Progenitor cell of endocrine pancreas (in vitro differentiated cells): ENCODE data around the gene DES. TPM values are rescaled to one million over a fixed set of nuclear protein-coding genes. Genes with fewer than 3 reads are reported as not detected.

Experiments
- DNase-seq: peaks from one replicate; pipeline ENCODE4 v3.0.0; 2021; ENCODE audit warnings: low spot score; ENCODE audit not compliant: unreplicated experiment
- H3K27ac Mint-ChIP-seq: 2 replicates; pipeline ENCODE4 v1.8.0; 2021; ENCODE audit warnings: mild to moderate bottlenecking, moderate library complexity, mixed read lengths
- H3K27me3 Mint-ChIP-seq: 2 replicates; pipeline ENCODE4 v1.8.0; 2021; ENCODE audit warnings: mixed read lengths
- H3K36me3 Mint-ChIP-seq: 2 replicates; pipeline ENCODE4 v1.8.0; 2022; ENCODE audit warnings: mixed read lengths; ENCODE audit not compliant: insufficient read depth
- H3K4me1 Mint-ChIP-seq: 2 replicates; pipeline ENCODE4 v1.8.0; 2021; ENCODE audit warnings: low read depth, mixed read lengths
- H3K4me3 Mint-ChIP-seq: 2 replicates; pipeline ENCODE4 v1.8.0; 2021; ENCODE audit warnings: low read depth, mild to moderate bottlenecking, moderate library complexity, mixed read lengths
- H3K9me3 Mint-ChIP-seq: 2 replicates; pipeline ENCODE4 v1.8.0; 2021; ENCODE audit warnings: low read depth, mixed read lengths
- total RNA-seq: library from RNA; stranded (reverse); gene quantifications from 2 replicates; pipeline ENCODE4 v1.2.1, GENCODE V29; 2021
- TF ChIP-seq, protein P1 (sequence below): fragments of 200-600 bp; sonication (generic); IDR thresholded peaks from one replicate; pipeline ENCODE4 v1.5.0; 2021; ENCODE audit warnings: antibody characterized with exemption, mild to moderate bottlenecking; ENCODE audit not compliant: unreplicated experiment

Gene DES
- total RNA-seq, 1 donor from 2014 or later = not detected

DNA sequence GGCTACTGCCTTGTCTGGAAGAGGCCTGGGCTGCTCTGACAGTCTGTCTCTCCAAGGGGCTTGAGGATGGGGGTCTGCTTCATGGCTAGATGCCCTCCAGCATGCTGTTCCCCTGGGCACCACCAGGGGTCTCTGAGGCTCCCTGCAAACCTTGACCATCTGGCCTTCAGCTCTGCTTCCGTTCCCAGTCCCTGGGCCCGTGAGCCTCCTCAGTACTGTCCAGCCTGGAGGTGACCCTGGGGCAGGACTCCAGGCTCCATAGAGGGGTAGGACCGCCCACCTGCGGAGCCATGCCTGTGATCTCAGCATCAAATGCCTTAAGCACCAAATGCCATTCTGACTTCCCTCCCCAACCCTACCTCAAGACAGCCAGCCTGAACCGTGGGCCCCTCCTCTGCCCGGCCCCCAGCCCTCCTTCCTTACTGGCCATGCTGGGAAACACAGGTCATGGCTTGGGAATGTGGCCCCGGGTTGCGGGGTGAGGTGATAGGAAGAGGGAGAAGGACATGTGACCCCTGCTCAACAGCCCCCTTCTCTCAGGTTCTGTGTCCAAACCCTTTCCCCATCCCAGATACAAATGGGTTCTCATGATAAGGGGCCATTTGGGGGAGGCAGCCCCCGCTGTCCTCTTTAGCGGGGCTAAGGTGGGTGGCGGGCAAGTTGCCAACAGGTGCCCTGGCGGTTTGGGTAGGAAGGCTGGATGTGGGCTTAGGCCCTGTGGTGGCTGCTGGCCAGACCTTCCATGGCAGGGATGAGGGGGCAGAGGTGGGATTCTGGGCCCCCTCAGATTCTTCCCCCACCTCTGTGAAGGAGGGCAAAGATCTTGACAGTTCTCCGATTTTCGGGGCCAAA is 41.5 kb downstream of the DES start:
- peak; percentile 63 for DNase-seq
- TF ChIP-seq, protein P1, sequence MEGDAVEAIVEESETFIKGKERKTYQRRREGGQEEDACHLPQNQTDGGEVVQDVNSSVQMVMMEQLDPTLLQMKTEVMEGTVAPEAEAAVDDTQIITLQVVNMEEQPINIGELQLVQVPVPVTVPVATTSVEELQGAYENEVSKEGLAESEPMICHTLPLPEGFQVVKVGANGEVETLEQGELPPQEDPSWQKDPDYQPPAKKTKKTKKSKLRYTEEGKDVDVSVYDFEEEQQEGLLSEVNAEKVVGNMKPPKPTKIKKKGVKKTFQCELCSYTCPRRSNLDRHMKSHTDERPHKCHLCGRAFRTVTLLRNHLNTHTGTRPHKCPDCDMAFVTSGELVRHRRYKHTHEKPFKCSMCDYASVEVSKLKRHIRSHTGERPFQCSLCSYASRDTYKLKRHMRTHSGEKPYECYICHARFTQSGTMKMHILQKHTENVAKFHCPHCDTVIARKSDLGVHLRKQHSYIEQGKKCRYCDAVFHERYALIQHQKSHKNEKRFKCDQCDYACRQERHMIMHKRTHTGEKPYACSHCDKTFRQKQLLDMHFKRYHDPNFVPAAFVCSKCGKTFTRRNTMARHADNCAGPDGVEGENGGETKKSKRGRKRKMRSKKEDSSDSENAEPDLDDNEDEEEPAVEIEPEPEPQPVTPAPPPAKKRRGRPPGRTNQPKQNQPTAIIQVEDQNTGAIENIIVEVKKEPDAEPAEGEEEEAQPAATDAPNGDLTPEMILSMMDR = peak; percentile 88
- Mint-ChIP-seq H3K27ac (no peak overlapping the region), H3K4me3 (no peak overlapping the region), H3K27me3 (peaks cover 10% of the 10 kb centered on the region), H3K4me1 (peaks cover 4% of the 10 kb centered on the region), H3K9me3 (no peaks in the 10 kb centered on the region), H3K36me3 (no peaks in the 10 kb centered on the region)

DNA sequence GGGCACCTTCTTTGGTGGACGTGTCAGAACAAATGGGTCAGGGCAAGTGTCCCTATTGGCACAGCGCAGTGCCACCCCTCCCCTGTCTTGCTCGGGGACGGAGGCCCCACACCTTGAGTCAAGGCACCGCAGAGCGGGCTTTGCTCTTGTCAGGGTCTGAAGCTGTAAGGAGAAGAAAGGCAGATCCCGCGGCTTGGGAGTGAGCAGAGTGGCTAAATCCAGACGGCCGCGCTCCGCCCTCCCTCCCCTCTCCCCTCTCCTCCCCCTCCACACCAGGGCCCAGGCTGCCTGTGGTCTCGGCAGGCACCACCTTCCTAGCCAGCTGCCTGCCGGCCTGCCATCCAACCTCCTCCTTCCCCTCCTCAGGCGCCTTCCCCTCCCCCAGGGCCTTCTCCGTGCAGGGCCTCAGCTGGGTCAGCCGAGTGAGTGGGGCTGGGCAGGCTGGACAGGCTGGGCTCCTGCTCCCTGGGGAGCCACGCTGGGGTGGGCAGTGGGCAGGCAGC is 42.3 kb downstream of the DES start:
- Mint-ChIP-seq H3K36me3 (no peaks in the 10 kb centered on the region), H3K9me3 (no peaks in the 10 kb centered on the region), H3K27ac (no peak overlapping the region), H3K4me3 (no peak overlapping the region), H3K27me3 (peaks cover 10% of the 10 kb centered on the region), H3K4me1 (peaks cover 4% of the 10 kb centered on the region)
- TF ChIP-seq, protein P1 = peak; percentile 7
- no peak for DNase-seq

DNA sequence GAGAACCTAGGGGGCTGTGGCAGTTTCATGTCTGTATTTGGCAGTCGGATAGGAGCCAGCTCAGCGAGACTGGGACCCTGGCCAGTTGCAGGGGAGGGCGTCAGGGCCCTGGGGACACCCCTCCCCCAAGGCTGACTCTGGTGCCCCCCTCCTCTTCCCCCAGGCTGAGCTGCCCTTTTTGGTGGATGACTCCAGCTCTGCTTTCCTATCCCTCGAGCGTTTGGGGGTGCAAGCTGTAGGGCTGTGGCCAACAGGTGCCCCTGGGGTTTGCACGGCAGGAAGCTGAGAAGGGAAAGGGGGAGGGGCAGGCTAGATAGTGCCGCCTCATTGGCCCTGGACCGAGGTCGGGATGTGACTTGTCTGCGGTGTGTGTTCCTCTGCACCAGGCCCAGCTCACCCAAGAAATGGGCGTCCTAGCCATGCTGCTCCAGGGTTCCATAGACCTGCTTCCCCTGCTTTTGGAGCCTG is 42.9 kb downstream of the DES start:
- DNase-seq = no peak
- H3K9me3 Mint-ChIP-seq = no peaks in the 10 kb centered on the region
- H3K27ac Mint-ChIP-seq = no peak overlapping the region
- H3K27me3 Mint-ChIP-seq = peaks cover 10% of the 10 kb centered on the region
- H3K4me1 Mint-ChIP-seq = peaks cover 4% of the 10 kb centered on the region
- no peaks in the 10 kb centered on the region for H3K36me3 Mint-ChIP-seq
- no peak overlapping the region for H3K4me3 Mint-ChIP-seq
- TF ChIP-seq, protein P1 = no peak

DNA sequence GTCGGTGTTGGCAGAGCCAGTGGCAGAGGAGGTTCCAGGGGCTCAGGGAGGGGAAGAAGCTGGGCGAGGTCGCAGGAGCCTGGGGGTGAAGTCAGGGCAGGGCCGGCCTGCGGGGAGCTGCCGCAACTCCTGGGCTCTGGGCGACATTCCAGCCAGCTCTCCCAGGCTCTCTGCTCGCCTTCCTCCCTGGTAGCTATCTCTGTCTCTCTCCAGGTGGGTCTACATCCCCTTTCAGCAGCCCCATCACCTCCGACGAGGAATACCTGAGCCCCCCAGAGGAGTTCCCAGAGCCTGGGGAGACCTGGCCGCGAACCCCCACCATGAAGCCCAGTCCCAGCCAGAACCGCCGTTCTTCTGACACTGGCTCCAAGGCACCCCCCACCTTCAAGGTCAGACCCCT is 43.5 kb downstream of the DES start:
- Mint-ChIP-seq H3K4me1 (peaks cover 4% of the 10 kb centered on the region), H3K9me3 (no peaks in the 10 kb centered on the region), H3K4me3 (no peak overlapping the region), H3K27ac (no peak overlapping the region), H3K36me3 (no peaks in the 10 kb centered on the region), H3K27me3 (peaks cover 7% of the 10 kb centered on the region)
- no peak for DNase-seq
- TF ChIP-seq, protein P1 = no peak

DNA sequence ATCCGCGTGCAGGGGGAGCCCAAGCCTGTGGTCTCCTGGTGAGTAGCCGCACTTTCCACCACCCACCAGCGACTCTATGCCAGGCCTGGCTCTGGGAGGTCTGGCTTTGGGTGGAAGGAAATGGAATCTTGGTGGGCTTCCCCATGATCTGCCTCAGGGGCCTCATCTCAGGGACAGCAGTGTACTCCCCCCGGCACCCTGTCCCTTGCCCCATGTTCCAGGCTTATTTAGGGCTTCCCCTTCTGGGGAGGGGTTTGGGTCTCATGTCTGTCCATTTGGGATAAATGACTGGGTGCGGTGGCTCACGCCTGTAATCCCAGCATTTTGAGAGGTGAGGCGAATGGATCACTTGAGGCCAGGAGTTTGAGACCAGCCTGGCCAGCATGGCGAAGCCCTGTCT is 44.2 kb downstream of the DES start:
- no peak for DNase-seq
- Mint-ChIP-seq H3K9me3 (no peaks in the 10 kb centered on the region), H3K4me3 (no peak overlapping the region), H3K4me1 (peaks cover 4% of the 10 kb centered on the region), H3K27me3 (peaks cover 7% of the 10 kb centered on the region), H3K36me3 (no peaks in the 10 kb centered on the region), H3K27ac (no peak overlapping the region)
- TF ChIP-seq, protein P1 = no peak
